ENCODE data around the gene BCO1. TPM values are rescaled to one million over a fixed set of nuclear protein-coding genes. Genes with fewer than 3 reads are reported as not detected.

BCO1 gene, protein sequence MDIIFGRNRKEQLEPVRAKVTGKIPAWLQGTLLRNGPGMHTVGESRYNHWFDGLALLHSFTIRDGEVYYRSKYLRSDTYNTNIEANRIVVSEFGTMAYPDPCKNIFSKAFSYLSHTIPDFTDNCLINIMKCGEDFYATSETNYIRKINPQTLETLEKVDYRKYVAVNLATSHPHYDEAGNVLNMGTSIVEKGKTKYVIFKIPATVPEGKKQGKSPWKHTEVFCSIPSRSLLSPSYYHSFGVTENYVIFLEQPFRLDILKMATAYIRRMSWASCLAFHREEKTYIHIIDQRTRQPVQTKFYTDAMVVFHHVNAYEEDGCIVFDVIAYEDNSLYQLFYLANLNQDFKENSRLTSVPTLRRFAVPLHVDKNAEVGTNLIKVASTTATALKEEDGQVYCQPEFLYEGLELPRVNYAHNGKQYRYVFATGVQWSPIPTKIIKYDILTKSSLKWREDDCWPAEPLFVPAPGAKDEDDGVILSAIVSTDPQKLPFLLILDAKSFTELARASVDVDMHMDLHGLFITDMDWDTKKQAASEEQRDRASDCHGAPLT
- total RNA-seq: not detected

DNA sequence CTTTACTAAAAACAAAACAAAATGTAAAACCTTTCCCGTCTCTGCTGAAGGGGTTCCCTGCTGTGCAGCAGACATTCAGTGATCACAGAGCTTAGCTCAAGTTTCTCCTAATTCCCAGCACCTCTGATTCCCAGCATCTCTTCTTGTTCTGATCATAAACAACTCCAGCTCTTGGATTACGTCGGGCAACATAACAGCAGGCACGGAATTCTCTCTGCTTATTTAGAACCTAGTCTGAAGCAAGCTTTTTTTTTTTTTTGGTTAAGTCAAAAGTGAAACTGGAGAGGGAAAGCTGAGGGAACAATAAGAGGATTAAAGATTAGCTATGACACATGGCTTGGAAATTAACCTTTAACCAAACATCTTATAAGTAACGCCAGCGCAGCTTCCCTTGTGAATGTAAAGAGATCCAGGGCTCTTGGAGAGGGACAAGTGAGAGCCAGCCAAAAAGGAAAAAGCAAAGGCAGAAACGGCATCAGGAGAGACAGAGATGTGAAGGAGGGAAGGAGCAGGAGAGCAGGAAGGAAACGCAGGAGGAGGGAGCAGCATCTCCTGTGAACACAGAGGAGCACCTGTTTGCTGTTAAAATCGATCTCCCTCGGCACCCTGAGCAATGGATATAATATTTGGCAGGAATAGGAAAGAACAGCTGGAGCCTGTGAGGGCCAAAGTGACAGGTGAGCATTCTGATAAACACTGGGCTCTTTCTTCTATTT is at the start of gene BCO1:
Gene BCO1, plus strand, starts transcription at position 394 of the 716 bp plus-strand sequence. Its CDS starts 220 bp downstream, at position 614.
- no peak within 1 kb of the TSS for H3K4me3 Mint-ChIP-seq

DNA sequence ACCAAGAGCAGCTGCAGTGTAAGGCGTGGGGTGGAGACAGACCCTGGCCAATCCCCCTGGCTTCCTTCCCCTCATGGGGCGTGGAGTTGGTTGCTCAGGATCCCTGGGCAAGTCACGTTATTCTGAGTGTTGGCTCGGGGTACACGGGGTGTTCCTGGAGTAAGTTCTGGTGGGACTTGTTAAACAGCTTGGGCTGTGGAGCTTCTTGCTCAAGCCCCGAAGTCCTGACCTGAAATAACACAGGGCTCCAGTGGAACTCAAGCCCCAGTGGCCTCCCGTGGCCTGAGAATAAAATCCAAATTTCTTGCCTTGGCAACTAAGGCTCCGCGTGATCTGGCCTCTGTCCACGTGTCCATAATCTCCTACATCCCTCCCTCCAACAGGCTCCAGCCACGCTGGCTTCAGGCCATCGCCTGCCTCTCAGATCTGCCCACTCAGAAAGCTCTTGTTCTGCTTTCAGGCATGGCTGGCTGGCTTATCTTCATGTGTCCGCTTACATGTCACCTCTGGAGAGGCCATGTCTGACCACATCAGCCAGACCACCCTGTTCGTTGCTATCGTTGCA is 49.3 kb upstream of the BCO1 start:
- no peaks in the 10 kb centered on the region for H3K9me3 Mint-ChIP-seq (ENCODE audit: insufficient read depth)
- no peaks in the 10 kb centered on the region for H3K36me3 Mint-ChIP-seq (ENCODE audit: low read depth)
- POLR2A ChIA-PET: interaction anchor here (0.7 kb wide), 1 partner anchor 29 kb away, joined by 3 read pairs; no protein-coding TSS in a partner anchor
- H3K27me3 Mint-ChIP-seq (ENCODE audit: low read depth): peaks cover 2% of the 10 kb centered on the region
- no peak overlapping the region for H3K27ac Mint-ChIP-seq
- H3K4me3 Mint-ChIP-seq: no peak overlapping the region
- H3K4me1 Mint-ChIP-seq (ENCODE audit: low read depth): no peaks in the 10 kb centered on the region
- no peak for ATAC-seq
- DNase-seq: no peak
- CTCF ChIA-PET: no interaction called here

More for the DNA sequence above, at the start of gene BCO1:
- ChIA-PET POLR2A (no interaction called here), CTCF (interaction anchor here (0.9 kb wide), 1 partner anchor 23 kb away, joined by 3 read pairs; no protein-coding TSS in a partner anchor)
- no peak within 1 kb of the TSS for H3K27ac Mint-ChIP-seq
- peaks cover 4% of the 10 kb centered on the region for H3K27me3 Mint-ChIP-seq (ENCODE audit: low read depth)
- no peaks in the 10 kb centered on the region for H3K36me3 Mint-ChIP-seq (ENCODE audit: low read depth)
- no peaks in the 10 kb centered on the region for H3K9me3 Mint-ChIP-seq (ENCODE audit: insufficient read depth)
- peaks cover 2% of the 10 kb centered on the region for H3K4me1 Mint-ChIP-seq (ENCODE audit: low read depth)
- no peak for DNase-seq
- no peak for ATAC-seq

DNA sequence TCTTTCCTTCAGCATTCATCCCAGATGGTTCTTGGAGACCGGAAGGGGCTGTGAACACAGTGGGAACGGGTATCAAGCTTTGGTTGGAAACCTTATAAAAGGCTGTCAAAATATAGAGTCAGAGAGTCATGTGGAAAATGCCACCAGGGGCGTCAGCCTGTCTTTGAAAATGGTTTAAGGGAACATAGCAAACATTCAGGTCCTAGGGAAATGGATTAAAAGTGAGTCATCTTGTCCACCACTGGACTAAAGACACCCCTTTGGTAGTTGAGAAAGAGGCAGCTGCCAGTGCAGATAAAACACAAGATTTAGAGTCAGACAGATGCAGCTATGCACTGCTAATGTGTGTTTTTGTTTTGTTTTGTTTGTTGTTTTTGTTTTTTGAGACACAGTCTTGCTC is 47.8 kb upstream of the BCO1 start:
- Mint-ChIP-seq H3K9me3 (ENCODE audit: insufficient read depth) (no peaks in the 10 kb centered on the region), H3K27ac (no peak overlapping the region), H3K4me3 (no peak overlapping the region), H3K36me3 (ENCODE audit: low read depth) (no peaks in the 10 kb centered on the region), H3K27me3 (ENCODE audit: low read depth) (no peaks in the 10 kb centered on the region), H3K4me1 (ENCODE audit: low read depth) (no peaks in the 10 kb centered on the region)
- no peak for ATAC-seq
- no peak for DNase-seq
- ChIA-PET CTCF (no interaction called here), POLR2A (no interaction called here)

DNA sequence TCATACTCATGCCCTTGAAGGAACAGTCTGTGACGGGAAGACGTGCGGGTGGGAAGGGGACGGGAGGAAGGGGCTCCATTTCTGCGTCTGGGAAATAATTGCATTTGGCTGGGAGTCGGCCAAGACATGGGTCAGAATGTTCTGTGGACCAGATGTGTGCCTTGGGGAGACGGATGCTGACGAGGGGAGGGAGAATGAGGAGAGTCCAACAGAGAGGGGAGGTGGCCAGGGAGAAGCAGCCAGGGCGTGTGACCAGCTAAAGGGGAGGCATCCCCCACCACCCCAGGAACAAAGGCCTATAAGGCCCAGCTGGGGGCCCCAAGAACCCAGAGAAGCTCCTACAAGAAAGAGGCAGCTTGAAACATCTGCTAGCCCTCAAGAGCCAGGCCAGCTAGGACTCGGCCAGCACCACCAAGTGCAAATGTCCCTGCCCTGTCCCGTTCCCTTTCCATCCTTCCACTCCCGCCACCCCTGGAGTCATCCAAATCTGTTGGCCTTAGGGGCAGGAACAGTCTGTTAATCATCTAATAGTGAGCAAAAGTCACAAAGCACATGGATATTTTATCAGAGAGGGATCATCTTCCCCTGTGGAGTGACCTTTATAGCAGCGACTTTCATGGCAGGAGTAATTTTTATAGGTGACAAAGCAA is 42.5 kb upstream of the BCO1 start:
- no peaks in the 10 kb centered on the region for H3K4me1 Mint-ChIP-seq (ENCODE audit: low read depth)
- H3K4me3 Mint-ChIP-seq: no peak overlapping the region
- no peaks in the 10 kb centered on the region for H3K36me3 Mint-ChIP-seq (ENCODE audit: low read depth)
- no peak for ATAC-seq
- POLR2A ChIA-PET: no interaction called here
- H3K9me3 Mint-ChIP-seq (ENCODE audit: insufficient read depth): no peaks in the 10 kb centered on the region
- H3K27ac Mint-ChIP-seq: no peak overlapping the region
- CTCF ChIA-PET: no interaction called here
- DNase-seq: no peak
- H3K27me3 Mint-ChIP-seq (ENCODE audit: low read depth): no peaks in the 10 kb centered on the region

DNA sequence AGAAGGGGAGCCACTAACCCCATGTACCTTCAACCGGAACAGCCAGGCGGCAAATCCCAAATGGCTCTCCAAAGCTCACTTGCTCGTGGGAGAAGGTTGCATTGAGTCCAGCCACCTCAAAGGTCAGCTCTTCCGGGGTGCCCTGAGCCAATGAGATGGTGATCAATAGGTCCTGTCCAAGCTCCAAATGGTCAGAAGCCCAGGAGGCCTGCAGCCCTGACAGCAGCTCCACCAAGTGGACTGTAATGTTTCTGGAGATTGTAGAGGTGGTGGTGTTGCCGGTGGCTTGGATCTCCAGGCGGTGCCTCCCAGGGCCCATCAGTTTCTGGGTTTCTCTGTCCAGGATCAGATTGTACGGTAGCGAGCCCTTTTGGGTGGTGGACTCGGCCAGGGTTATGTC is 39.9 kb upstream of the BCO1 start:
- no peak overlapping the region for H3K27ac Mint-ChIP-seq
- no peaks in the 10 kb centered on the region for H3K36me3 Mint-ChIP-seq (ENCODE audit: low read depth)
- no peaks in the 10 kb centered on the region for H3K4me1 Mint-ChIP-seq (ENCODE audit: low read depth)
- ChIA-PET CTCF (no interaction called here), POLR2A (interaction anchor here (0.8 kb wide), 1 partner anchor 9 kb away, joined by 3 read pairs; no protein-coding TSS in a partner anchor)
- no peak overlapping the region for H3K4me3 Mint-ChIP-seq
- DNase-seq (no peak), ATAC-seq (no peak)
- no peaks in the 10 kb centered on the region for H3K27me3 Mint-ChIP-seq (ENCODE audit: low read depth)
- H3K9me3 Mint-ChIP-seq (ENCODE audit: insufficient read depth): no peaks in the 10 kb centered on the region

DNA sequence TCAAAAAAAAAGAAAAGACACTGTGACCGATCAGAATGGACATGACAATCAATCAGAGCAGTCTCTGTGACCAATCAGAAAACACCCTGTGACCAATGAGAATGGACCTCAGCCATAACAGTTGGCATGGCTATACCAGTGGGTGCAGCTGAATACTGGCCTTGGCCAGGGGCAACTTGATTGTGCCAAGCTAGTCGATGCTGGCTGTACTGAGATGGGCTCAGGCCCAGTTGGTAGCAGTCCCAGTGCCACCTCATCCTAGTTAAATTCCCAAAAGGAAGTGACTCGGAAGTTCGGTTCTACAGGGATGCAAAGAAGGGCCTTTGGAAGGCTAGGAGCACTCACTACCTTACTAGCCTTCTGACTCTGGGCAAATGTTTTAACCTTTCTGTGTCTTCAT is 37.2 kb upstream of the BCO1 start:
- ChIA-PET POLR2A (no interaction called here), CTCF (no interaction called here)
- H3K27ac Mint-ChIP-seq: no peak overlapping the region
- no peak for ATAC-seq
- no peak overlapping the region for H3K4me3 Mint-ChIP-seq
- H3K36me3 Mint-ChIP-seq (ENCODE audit: low read depth): no peaks in the 10 kb centered on the region
- DNase-seq: no peak
- H3K9me3 Mint-ChIP-seq (ENCODE audit: insufficient read depth): no peaks in the 10 kb centered on the region
- H3K27me3 Mint-ChIP-seq (ENCODE audit: low read depth): no peaks in the 10 kb centered on the region
- H3K4me1 Mint-ChIP-seq (ENCODE audit: low read depth): no peaks in the 10 kb centered on the region

DNA sequence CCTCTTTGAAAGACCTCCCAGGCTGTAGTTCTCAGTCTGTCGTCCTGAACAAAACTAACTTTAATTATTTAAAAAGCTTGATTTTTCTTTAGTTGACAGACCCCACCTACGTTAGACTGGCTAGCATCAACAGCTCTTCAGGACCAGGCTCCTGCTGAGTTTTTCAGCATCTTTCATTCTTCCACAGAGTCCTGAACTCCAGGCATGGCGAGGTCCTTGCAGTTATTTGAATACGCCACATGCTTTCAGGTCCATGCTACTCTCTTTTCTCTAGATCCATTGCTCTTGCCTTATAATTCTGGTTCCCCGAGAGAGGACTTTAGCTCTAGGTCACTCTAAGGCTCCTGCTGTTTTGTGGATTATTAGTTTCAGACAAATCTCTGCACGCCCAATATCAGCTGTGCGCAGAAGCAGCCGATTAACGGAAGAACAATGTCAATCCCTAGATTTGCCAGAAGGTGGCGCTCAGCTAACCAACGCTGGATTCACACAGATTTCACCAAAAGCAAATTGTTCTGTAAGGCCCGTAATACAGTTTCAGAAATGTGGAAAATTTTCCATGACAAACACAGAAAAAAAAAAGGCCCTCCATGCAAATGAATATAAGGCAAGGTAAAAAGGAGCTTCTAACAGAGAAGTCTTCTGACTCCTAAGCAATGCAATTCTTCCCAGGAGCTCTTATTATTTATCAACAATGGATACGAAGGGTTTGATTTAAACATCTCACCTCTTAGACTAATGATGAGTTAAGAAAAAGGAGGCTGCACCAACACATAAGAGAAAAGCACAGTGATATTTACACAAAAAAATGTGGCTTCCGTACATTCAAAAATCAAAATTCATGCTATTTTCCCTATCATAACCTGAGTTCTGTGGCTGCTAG is 33.5 kb upstream of the BCO1 start:
- Mint-ChIP-seq H3K4me1 (ENCODE audit: low read depth) (no peaks in the 10 kb centered on the region), H3K4me3 (no peak overlapping the region), H3K36me3 (ENCODE audit: low read depth) (no peaks in the 10 kb centered on the region), H3K27me3 (ENCODE audit: low read depth) (peaks cover 4% of the 10 kb centered on the region), H3K9me3 (ENCODE audit: insufficient read depth) (no peaks in the 10 kb centered on the region), H3K27ac (no peak overlapping the region)
- ChIA-PET POLR2A (no interaction called here), CTCF (interaction anchor here (0.6 to 1.8 kb wide), 12 partner anchors 11 to 832 kb away, joined by 3 to 7 read pairs (median 4); partner anchors contain the start of gene GAN)
- no peak for ATAC-seq
- DNase-seq: peak; percentile 38

DNA sequence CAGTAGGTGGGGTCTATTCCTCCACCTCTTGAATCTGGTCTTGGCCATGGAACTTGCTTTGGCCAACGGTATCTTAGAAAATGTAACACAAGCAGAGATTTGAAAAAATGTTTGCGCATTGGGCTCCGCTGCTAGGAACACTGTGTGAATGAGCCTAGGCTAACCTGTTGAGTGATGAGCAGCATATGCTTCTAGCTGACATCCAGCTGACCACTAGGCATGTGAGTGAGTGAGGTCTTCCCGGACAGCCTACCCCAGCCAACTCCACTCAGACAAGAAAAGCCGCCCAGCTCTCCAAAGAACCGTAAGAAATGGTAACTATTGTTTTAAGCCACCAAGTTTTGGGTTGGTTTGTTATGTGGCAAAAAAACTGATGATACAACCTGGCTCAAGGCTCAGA is 31.4 kb upstream of the BCO1 start:
- ATAC-seq (no peak), DNase-seq (no peak)
- H3K9me3 Mint-ChIP-seq (ENCODE audit: insufficient read depth): no peaks in the 10 kb centered on the region
- H3K4me3 Mint-ChIP-seq: no peak overlapping the region
- H3K27me3 Mint-ChIP-seq (ENCODE audit: low read depth): peaks cover 7% of the 10 kb centered on the region
- H3K27ac Mint-ChIP-seq: no peak overlapping the region
- CTCF ChIA-PET: no interaction called here
- no peaks in the 10 kb centered on the region for H3K4me1 Mint-ChIP-seq (ENCODE audit: low read depth)
- no peaks in the 10 kb centered on the region for H3K36me3 Mint-ChIP-seq (ENCODE audit: low read depth)
- POLR2A ChIA-PET: no interaction called here

DNA sequence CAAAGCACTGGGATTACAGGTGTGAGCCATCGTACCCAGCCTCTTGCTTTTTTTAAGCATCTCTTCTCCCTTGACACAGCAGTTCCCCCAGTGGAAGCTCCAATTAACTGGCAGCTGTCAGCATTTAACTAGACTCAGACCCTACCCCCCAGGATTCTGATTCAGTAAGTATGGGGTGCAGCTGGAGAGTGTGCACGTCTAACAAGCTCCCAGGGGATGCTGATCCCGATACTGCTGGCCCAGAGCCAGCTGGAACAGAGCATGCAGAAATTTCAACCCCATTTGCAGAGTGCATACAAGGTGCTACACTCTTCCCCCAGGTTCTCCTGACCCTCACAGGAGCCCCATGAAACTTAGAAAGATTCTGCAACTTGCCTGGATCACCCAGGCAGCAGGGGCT is 27.7 kb upstream of the BCO1 start:
- Mint-ChIP-seq H3K4me1 (ENCODE audit: low read depth) (no peaks in the 10 kb centered on the region), H3K9me3 (ENCODE audit: insufficient read depth) (no peaks in the 10 kb centered on the region), H3K36me3 (ENCODE audit: low read depth) (no peaks in the 10 kb centered on the region), H3K27me3 (ENCODE audit: low read depth) (peaks cover 11% of the 10 kb centered on the region), H3K27ac (no peak overlapping the region), H3K4me3 (no peak overlapping the region)
- DNase-seq (no peak), ATAC-seq (no peak)
- ChIA-PET CTCF (no interaction called here), POLR2A (no interaction called here)

DNA sequence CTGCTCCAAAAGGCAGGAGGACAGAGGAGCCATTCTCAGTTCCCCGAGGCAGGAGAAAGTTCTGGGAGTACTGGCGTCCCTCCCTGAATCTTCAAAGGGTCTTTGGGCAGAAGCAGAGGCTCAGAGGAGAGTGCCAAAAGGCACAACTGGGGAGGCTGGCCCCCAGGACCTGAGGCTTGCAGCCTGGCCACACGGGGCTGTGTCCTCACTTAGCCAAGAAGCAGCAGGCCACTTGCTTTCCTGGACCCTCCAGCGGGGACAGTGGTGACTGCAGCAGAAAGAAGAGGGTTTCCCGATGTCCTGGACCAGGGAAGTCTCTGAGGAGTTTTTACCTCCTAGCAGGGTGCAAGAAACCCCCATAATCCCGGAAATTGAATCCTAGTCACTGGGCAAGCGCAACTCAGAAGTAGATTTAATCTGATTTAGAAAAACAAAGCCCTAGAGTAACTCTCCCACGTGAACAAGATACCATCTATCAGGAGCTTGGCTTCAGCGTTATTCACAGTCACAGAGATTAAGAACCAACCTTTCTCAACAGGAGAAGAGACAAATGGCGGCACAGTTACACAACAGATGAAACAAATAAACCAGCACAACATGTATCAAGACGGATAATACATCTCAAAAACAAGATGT is 25.5 kb upstream of the BCO1 start:
- no peak overlapping the region for H3K27ac Mint-ChIP-seq
- H3K27me3 Mint-ChIP-seq (ENCODE audit: low read depth): peaks cover 11% of the 10 kb centered on the region
- no peaks in the 10 kb centered on the region for H3K9me3 Mint-ChIP-seq (ENCODE audit: insufficient read depth)
- no peak for DNase-seq
- ATAC-seq: no peak
- POLR2A ChIA-PET: no interaction called here
- no peak overlapping the region for H3K4me3 Mint-ChIP-seq
- H3K36me3 Mint-ChIP-seq (ENCODE audit: low read depth): no peaks in the 10 kb centered on the region
- CTCF ChIA-PET: no interaction called here
- no peaks in the 10 kb centered on the region for H3K4me1 Mint-ChIP-seq (ENCODE audit: low read depth)

DNA sequence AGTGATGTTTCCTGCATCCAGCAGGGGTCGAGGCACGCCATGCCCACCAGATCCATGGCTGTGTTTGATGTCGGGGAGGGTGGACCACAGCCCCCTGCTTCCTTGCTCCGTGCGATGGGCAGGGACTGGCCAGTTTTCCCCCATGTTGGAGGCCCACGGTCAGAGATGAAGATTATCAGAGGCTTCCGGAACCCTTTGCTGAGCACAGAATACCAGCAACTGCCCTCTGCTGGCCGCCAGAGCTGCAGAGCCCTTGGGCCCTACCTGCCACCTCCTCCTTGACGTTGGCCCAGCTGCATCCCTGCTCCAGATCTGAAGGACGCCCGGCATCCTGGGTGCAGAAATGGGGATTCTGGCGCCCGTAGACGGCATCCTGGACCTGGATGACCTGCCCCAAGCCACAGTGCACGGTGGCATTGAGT is 23.7 kb upstream of the BCO1 start:
- ATAC-seq (no peak), DNase-seq (no peak)
- no peaks in the 10 kb centered on the region for H3K9me3 Mint-ChIP-seq (ENCODE audit: insufficient read depth)
- no peak overlapping the region for H3K27ac Mint-ChIP-seq
- no peak overlapping the region for H3K4me3 Mint-ChIP-seq
- no peaks in the 10 kb centered on the region for H3K4me1 Mint-ChIP-seq (ENCODE audit: low read depth)
- CTCF ChIA-PET: no interaction called here
- POLR2A ChIA-PET: no interaction called here
- H3K27me3 Mint-ChIP-seq (ENCODE audit: low read depth): peaks cover 7% of the 10 kb centered on the region
- H3K36me3 Mint-ChIP-seq (ENCODE audit: low read depth): no peaks in the 10 kb centered on the region

Measured in activated CD8-positive, alpha-beta T cell treated with anti-CD3 and anti-CD28 coated beads, Interleukin-2, amount 10 ng/mL, durations not matched to agents 7 days and 5 days (primary cell).